Measurements from ENCODE around the gene WFDC2.
A peak's percentile ranks its signal among the peaks of the same experiment; 100 is the strongest.
"Not testable (repeated sequence)": the region's sequence is repeated elsewhere in the genome, so short reads cannot be mapped to it uniquely, and the experiment has no call there.

The WFDC2 gene

DNA sequence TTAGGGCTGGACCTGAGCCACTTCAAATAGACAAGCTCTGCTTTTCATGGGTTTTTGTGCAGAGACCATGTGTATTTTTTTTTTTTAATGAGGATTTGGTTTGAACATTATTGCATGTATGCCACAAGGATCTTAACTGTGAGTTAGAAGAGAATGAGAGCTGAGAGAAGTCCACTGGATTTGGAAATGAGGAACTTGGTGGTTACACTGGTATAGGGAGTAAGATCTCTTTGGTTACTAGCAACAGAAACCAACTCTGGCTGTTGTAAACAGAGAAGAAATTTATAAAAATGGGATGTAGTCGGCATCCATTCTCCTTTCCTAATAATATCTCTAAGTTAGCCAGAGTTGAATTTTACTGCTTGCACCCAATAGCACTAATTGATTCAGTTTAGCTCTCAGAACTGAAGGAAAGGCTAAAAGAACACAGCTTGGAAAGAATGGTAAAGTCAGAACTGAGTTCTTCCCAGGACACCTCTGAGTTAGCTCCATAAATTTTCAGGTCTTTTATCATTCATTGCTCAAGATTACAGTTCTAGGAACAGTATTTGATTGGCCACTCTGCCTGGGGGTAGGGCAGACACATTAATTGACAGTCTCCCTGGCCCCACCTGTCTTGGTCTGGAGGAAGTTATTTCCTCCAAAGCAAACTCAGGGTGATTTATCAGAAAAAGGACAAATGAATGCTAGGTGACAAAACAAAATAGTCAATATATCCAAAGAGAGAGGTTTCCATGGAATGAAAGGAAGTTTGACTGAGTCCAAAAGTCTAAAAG, 3.9 kb upstream of the WFDC2 start:
- H3K4me3 ChIP-seq (ENCODE audit: low read depth, low read length): no peak overlapping the region
- TF ChIP-seq, protein P1, sequence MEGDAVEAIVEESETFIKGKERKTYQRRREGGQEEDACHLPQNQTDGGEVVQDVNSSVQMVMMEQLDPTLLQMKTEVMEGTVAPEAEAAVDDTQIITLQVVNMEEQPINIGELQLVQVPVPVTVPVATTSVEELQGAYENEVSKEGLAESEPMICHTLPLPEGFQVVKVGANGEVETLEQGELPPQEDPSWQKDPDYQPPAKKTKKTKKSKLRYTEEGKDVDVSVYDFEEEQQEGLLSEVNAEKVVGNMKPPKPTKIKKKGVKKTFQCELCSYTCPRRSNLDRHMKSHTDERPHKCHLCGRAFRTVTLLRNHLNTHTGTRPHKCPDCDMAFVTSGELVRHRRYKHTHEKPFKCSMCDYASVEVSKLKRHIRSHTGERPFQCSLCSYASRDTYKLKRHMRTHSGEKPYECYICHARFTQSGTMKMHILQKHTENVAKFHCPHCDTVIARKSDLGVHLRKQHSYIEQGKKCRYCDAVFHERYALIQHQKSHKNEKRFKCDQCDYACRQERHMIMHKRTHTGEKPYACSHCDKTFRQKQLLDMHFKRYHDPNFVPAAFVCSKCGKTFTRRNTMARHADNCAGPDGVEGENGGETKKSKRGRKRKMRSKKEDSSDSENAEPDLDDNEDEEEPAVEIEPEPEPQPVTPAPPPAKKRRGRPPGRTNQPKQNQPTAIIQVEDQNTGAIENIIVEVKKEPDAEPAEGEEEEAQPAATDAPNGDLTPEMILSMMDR (IDR thresholded peaks at IDR 0.05; ENCODE audit: low read depth, low read length): no peak

- TF ChIP-seq, protein P1 (IDR thresholded peaks at IDR 0.05; ENCODE audit: low read depth, low read length): no peak
Measured at GRCh38 chr20:45467172-45467571, 2.4 kb upstream of the WFDC2 start.

DNA sequence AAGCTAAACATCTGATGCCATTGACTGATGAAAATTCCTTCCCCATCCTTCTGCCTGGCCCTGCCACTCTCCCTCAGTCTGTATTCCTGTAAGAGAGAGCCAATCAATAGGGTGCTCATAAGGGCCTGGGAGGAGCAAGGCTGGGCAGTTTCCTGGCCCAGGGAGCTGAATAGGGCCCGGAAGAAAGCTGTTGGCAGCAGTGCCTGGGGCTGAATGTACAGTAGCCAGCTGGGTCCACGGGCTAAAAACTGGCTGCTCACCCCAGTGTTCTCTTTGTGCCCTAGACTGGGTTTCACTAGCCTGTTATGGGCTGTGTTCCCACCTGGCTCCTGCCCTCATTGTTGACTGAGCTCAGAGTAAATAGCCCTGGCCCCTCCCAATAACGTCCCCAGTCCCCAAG, 1.7 kb upstream of the WFDC2 start:
- no peak overlapping the region for H3K4me3 ChIP-seq (ENCODE audit: low read depth, low read length)
- TF ChIP-seq, protein P1 (IDR thresholded peaks at IDR 0.05; ENCODE audit: low read depth, low read length): no peak

More at GRCh38 chr20:45467172-45467571, 2.4 kb upstream of the WFDC2 start:
- no peak overlapping the region for H3K4me3 ChIP-seq (ENCODE audit: low read depth, low read length)

DNA sequence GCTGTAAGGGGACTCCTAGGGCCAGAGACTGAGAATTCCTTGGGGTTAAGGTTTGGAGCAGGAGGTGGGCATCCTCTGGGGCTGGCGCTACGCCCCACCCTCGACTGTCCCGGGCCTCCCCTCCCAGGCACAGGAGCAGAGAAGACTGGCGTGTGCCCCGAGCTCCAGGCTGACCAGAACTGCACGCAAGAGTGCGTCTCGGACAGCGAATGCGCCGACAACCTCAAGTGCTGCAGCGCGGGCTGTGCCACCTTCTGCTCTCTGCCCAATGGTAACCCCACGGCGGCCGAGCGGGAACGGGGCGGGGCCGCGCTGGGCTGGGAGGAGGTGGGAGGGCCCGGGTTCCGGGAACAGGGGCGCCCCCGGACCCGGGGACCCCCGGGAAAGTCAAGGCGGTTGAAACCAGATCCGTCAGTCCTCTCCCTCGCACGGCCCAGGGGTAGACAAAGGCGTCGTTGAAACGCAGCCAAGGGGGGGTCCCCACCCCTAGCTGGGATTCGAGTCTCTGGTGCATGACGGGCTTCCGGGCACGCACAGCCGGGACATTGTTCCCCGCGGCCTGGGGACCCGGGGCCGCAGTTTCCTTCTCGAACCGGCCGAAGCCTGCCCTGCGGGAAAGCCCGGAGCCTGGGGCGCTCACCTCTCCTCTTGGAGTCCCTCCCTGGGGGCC, 844 bp downstream of the WFDC2 start:
- H3K4me3 ChIP-seq (ENCODE audit: low read depth, low read length): peak overlapping the region; percentile 34
- TF ChIP-seq, protein P1 (IDR thresholded peaks at IDR 0.05; ENCODE audit: low read depth, low read length): no peak

- TF ChIP-seq, protein P1 (IDR thresholded peaks at IDR 0.05; ENCODE audit: low read depth, low read length): no peak
- peak overlapping the region; percentile 34 for H3K4me3 ChIP-seq (ENCODE audit: low read depth, low read length)
Measured at GRCh38 chr20:45470937-45471336, 1.4 kb downstream of the WFDC2 start.

DNA sequence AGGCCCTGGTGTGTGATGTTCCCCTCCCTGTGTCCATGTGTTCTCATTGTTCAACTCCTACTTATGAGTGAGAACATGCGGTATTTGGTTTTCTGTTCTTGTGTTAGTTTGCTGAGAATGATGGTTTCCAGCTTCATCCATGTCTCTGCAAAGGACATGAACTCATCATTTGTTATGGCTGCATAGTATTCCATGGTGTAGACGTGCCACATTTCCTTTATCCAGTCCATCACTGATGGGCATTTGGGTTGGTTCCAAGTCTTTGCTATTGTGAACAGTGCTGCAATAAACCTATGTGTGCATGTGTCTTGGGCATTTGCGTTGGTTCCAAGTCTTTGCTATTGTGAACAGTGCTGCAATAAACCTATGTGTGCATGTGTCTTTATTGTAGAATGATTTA, 2.7 kb downstream of the WFDC2 start:
- not testable (repeated sequence) for H3K4me3 ChIP-seq (ENCODE audit: low read depth, low read length)

GRCh38 chr20:45477530-45478148, 8.1 kb downstream of the WFDC2 start:
- H3K4me3 ChIP-seq (ENCODE audit: low read depth, low read length): not testable (repeated sequence)

- no peak overlapping the region for H3K4me3 ChIP-seq (ENCODE audit: low read depth, low read length)
- TF ChIP-seq, protein P1 (IDR thresholded peaks at IDR 0.05; ENCODE audit: low read depth, low read length): no peak
Measured at GRCh38 chr20:45479822-45480221, 10.3 kb downstream of the WFDC2 start.

All from WI38 (cell line).